ENCODE data around the gene CD2.

CD2 gene

GRCh38 chr1:116754198-116754977 lies at the start of gene CD2:
TSS of gene CD2 (plus strand) at chr1:116754430. CDS start at chr1:116754493, 63 bp downstream.
- no peak within 1 kb of the TSS for H3K27ac ChIP-seq
- TF ChIP-seq ZFX (IDR thresholded peaks at IDR 0.05; ENCODE audit: borderline replicate concordance), result no peak
- no peak for TF ChIP-seq CTCF (IDR thresholded peaks at IDR 0.05)

GRCh38 chr1:116706123-116706522 lies 48.1 kb upstream of the CD2 start:
- no peak overlapping the region for H3K27ac ChIP-seq
- TF ChIP-seq ZFX (IDR thresholded peaks at IDR 0.05; ENCODE audit: borderline replicate concordance) (no peak), CTCF (IDR thresholded peaks at IDR 0.05) (no peak)

GRCh38 chr1:116706841-116707240 lies 47.4 kb upstream of the CD2 start:
- no peak overlapping the region for H3K27ac ChIP-seq
- TF ChIP-seq ZFX (IDR thresholded peaks at IDR 0.05; ENCODE audit: borderline replicate concordance), result no peak

- H3K27ac ChIP-seq, result no peak overlapping the region
- no peak for TF ChIP-seq CTCF (IDR thresholded peaks at IDR 0.05)
- TF ChIP-seq ZFX (IDR thresholded peaks at IDR 0.05; ENCODE audit: borderline replicate concordance), result no peak
Measured at GRCh38 chr1:116708255-116708900, 45.9 kb upstream of the CD2 start.

GRCh38 chr1:116709666-116710167 lies 44.5 kb upstream of the CD2 start:
- no peak overlapping the region for H3K27ac ChIP-seq
- TF ChIP-seq CTCF (IDR thresholded peaks at IDR 0.05), result no peak
- no peak for TF ChIP-seq ZFX (IDR thresholded peaks at IDR 0.05; ENCODE audit: borderline replicate concordance)

GRCh38 chr1:116710420-116711262 lies 43.6 kb upstream of the CD2 start:
- no peak for TF ChIP-seq ZFX (IDR thresholded peaks at IDR 0.05; ENCODE audit: borderline replicate concordance)
- no peak for TF ChIP-seq CTCF (IDR thresholded peaks at IDR 0.05)
- H3K27ac ChIP-seq, result no peak overlapping the region

- TF ChIP-seq ZFX (IDR thresholded peaks at IDR 0.05; ENCODE audit: borderline replicate concordance) (no peak), CTCF (IDR thresholded peaks at IDR 0.05) (no peak)
- H3K27ac ChIP-seq, result no peak overlapping the region
Measured at GRCh38 chr1:116711263-116711840, 42.9 kb upstream of the CD2 start.
